Measurements from ENCODE around the gene KLHL17.

GRCh38 chr1:915295-916172 is 44.9 kb upstream of the KLHL17 start:
- TF ChIP-seq SLC30A9 (CRISPR knock-in tag; IDR thresholded peaks at IDR 0.05): no peak
- no peak for TF ChIP-seq ZNF318 (IDR thresholded peaks at IDR 0.05; ENCODE audit: borderline replicate concordance in 1 of 2, low read depth in 1 of 2)
- no peak for TF ChIP-seq NFIC (IDR thresholded peaks at IDR 0.05)
- no peak for TF ChIP-seq USF2 (CRISPR knock-in tag; IDR thresholded peaks at IDR 0.05)
- no peak for TF ChIP-seq TARDBP (IDR thresholded peaks at IDR 0.05)
- no peak for TF ChIP-seq MTF1 (CRISPR knock-in tag; IDR thresholded peaks at IDR 0.05; ENCODE audit: borderline replicate concordance)
- no peak for TF ChIP-seq NEUROD1 (IDR thresholded peaks at IDR 0.05; ENCODE audit: borderline replicate concordance, low read depth, low read length, partially characterized antibody)
